Common myeloid progenitor, CD34-positive (primary cell): ENCODE results near the gene WFS1.
A peak's percentile ranks its signal among the peaks of the same experiment; 100 is the strongest.

Experiments used
- CTCF ChIA-PET: fragments of 350-600 bp; sonication (Branson Sonifier 250); formaldehyde crosslinking; loops from one replicate; lab custom pipeline; 2021; ENCODE audit warnings: antibody characterized with exemption; lab: Charles Lee
- POLR2A ChIA-PET: fragments of 350-600 bp; sonication (Branson Sonifier 250); formaldehyde crosslinking; loops from one replicate; lab custom pipeline; 2021; ENCODE audit warnings: antibody characterized with exemption; lab: Charles Lee
- DNase-seq, 3 donors: peaks; one replicate each; pipeline versions ENCODE4 v3.0.0 to v3.0.0-alpha.2; 2013
- H3K27ac ChIP-seq, 2 experiments: 1 replicate in 1 of 2; 2 replicates in 1 of 2; pipeline ENCODE4 v1.7.0; 2013; ENCODE audit warnings: inconsistent platforms in 2 of 2, low read length in 2 of 2, mild to moderate bottlenecking in 2 of 2, low read depth in 1 of 2, moderate library complexity in 1 of 2; ENCODE audit not compliant: severe bottlenecking in 2 of 2, insufficient read depth in 1 of 2, poor library complexity in 1 of 2
- H3K27me3 ChIP-seq, 5 experiments: replicated peaks in 2 of 5; 1 replicate in 3 of 5; 2 replicates in 2 of 5; pipeline versions ENCODE4 v1.6.1 to v1.7.0; 2013; ENCODE audit warnings: low read length in 4 of 5, mild to moderate bottlenecking in 2 of 5, moderate library complexity in 2 of 5, inconsistent platforms in 1 of 5; ENCODE audit not compliant: insufficient read depth in 5 of 5, control insufficient read depth in 4 of 5
- H3K36me3 ChIP-seq, 4 experiments: 1 replicate in 2 of 4; 2 replicates in 2 of 4; pipeline versions ENCODE4 v1.6.1 to v1.7.0; 2013; ENCODE audit warnings: low read length in 3 of 4, control low read depth in 1 of 4, mild to moderate bottlenecking in 1 of 4; ENCODE audit not compliant: control insufficient read depth in 4 of 4, insufficient read depth in 4 of 4
- H3K4me1 ChIP-seq, 4 experiments: 1 replicate in 3 of 4; 2 replicates in 1 of 4; pipeline versions ENCODE4 v1.6.1 to v1.7.1; 2013; ENCODE audit warnings: low read length in 3 of 4, mild to moderate bottlenecking in 3 of 4, control low read depth in 1 of 4, inconsistent platforms in 1 of 4, moderate library complexity in 1 of 4; ENCODE audit not compliant: control insufficient read depth in 4 of 4, insufficient read depth in 4 of 4; ENCODE audit errors: control extremely low read depth in 1 of 4
- H3K4me3 ChIP-seq, 7 experiments: 1 replicate in 4 of 7; 2 replicates in 3 of 7; pipeline versions ENCODE4 v1.5.1 to v1.7.0; 2013; ENCODE audit warnings: mild to moderate bottlenecking in 7 of 7, low read length in 6 of 7, moderate library complexity in 6 of 7, inconsistent platforms in 2 of 7, low read depth in 2 of 7, control low read depth in 1 of 7; ENCODE audit not compliant: insufficient read depth in 4 of 7, control insufficient read depth in 1 of 7; ENCODE audit errors: extremely low read depth in 1 of 7
- H3K9me3 ChIP-seq, 5 experiments: 1 replicate in 4 of 5; 2 replicates in 1 of 5; pipeline versions ENCODE4 v1.6.1 to v1.7.1; 2013; ENCODE audit warnings: low read length in 4 of 5, mild to moderate bottlenecking in 2 of 5, inconsistent platforms in 1 of 5, low read depth in 1 of 5, moderate library complexity in 1 of 5; ENCODE audit not compliant: control insufficient read depth in 4 of 5, insufficient read depth in 2 of 5; ENCODE audit errors: control extremely low read depth in 1 of 5
- WGBS: methylation state at CpG from one replicate; pipeline ENCODE4 v1.1.5; 2013; ENCODE audit not compliant: insufficient coverage; 5-methylcytosine and 5-hydroxymethylcytosine counted together

The WFS1 gene

GRCh38 chr4:6307891-6308290 lies 38.2 kb downstream of the WFS1 start:
- 96% methylated on average over 7 of the region's 8 CpGs for WGBS
- peaks cover 0 to 5% (median 2%) of the 10 kb centered on the region in 5 experiments for H3K9me3 ChIP-seq
- no peak overlapping the region for H3K4me3 ChIP-seq
- CTCF ChIA-PET, result interaction anchor here (1.1 to 3.3 kb wide), 5 partner anchors 16 to 41 kb away, joined by 3 to 18 read pairs (median 5); no protein-coding TSS in a partner anchor
- no peak for DNase-seq
- H3K27me3 ChIP-seq, result peaks cover 0 to 80% (median 27%) of the 10 kb centered on the region in 5 experiments
- H3K4me1 ChIP-seq, result peaks cover 0 to 16% (median 6%) of the 10 kb centered on the region in 4 experiments
- POLR2A ChIA-PET, result interaction anchor here (0.6 to 1.1 kb wide), 2 partner anchors 10 to 19 kb away, joined by 3 read pairs; no protein-coding TSS in a partner anchor
- no peak overlapping the region for H3K27ac ChIP-seq
- no peaks in the 10 kb centered on the region for H3K36me3 ChIP-seq

GRCh38 chr4:6308899-6309643 lies 39.4 kb downstream of the WFS1 start:
- ChIA-PET CTCF (interaction anchor here (1.1 to 3.3 kb wide), 8 partner anchors 8 to 56 kb away, joined by 3 to 18 read pairs (median 6); no protein-coding TSS in a partner anchor), POLR2A (interaction anchor here (1.1 kb wide), 1 partner anchor 18 kb away, joined by 3 read pairs; no protein-coding TSS in a partner anchor)
- H3K4me3 ChIP-seq, result peak overlapping the region in 5 of 7 experiments; percentile 11 to 51 (median 50)
- no peaks in the 10 kb centered on the region for H3K36me3 ChIP-seq
- 5% methylated on average over 55 of the region's 65 CpGs for WGBS
- H3K27me3 ChIP-seq, result peaks cover 0 to 88% (median 28%) of the 10 kb centered on the region in 5 experiments
- peak; percentile 26 to 46 (median 39) for DNase-seq
- peaks cover 0 to 16% (median 6%) of the 10 kb centered on the region in 4 experiments for H3K4me1 ChIP-seq
- H3K9me3 ChIP-seq, result peaks cover 0 to 5% (median 2%) of the 10 kb centered on the region in 5 experiments
- no peak overlapping the region for H3K27ac ChIP-seq

DNA sequence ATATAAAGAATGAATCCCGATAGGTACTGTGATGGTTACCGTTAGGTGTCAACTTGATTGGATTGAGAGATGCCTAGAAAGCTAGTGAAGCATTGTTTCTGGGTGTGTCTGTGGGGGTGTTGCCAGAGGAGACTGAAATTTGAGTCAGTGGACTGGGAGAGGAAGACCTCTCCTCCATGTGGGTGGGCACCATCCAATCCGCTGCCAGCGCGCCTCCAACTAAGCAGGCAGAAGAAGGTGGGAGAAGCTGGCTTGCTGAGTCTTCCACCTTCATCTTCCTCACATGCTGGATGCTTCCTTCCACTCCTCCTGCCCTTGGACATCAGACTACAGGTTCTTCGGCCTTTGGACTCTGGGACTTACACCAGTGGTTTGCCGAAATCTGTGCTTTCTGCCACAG lies 40.1 kb downstream of the WFS1 start:
- peaks cover 0 to 5% (median 2%) of the 10 kb centered on the region in 5 experiments for H3K9me3 ChIP-seq
- H3K4me1 ChIP-seq, result peaks cover 0 to 16% (median 6%) of the 10 kb centered on the region in 4 experiments
- 100% methylated on average over 7 of the region's 7 CpGs for WGBS
- ChIA-PET POLR2A (no interaction called here), CTCF (interaction anchor here (0.6 to 3.3 kb wide), 5 partner anchors 14 to 57 kb away, joined by 3 to 18 read pairs (median 6); no protein-coding TSS in a partner anchor)
- H3K27me3 ChIP-seq, result peaks cover 0 to 85% (median 30%) of the 10 kb centered on the region in 5 experiments
- peak overlapping the region in 1 of 7 experiments; percentile 51 for H3K4me3 ChIP-seq
- DNase-seq, result no peak
- no peak overlapping the region for H3K27ac ChIP-seq
- no peaks in the 10 kb centered on the region for H3K36me3 ChIP-seq

- H3K4me3 ChIP-seq, result no peak overlapping the region
- DNase-seq, result no peak
- no peak overlapping the region for H3K27ac ChIP-seq
- peaks cover 0 to 76% (median 14%) of the 10 kb centered on the region in 5 experiments for H3K27me3 ChIP-seq
- POLR2A ChIA-PET, result no interaction called here
- 96% methylated on average over 4 of the region's 6 CpGs for WGBS
- no peaks in the 10 kb centered on the region for H3K36me3 ChIP-seq
- CTCF ChIA-PET, result interaction anchor here (1.0 kb wide), 1 partner anchor 12 kb away, joined by 4 read pairs; no protein-coding TSS in a partner anchor
- peaks cover 0 to 6% (median 4%) of the 10 kb centered on the region in 4 experiments for H3K4me1 ChIP-seq
- H3K9me3 ChIP-seq, result peaks cover 0 to 5% (median 0%) of the 10 kb centered on the region in 5 experiments
These were observed 43.6 kb downstream of the WFS1 start for GRCh38 chr4:6313216-6313615.

GRCh38 chr4:6316461-6317003 lies 46.9 kb downstream of the WFS1 start:
- Histone ChIP-seq H3K36me3 (no peaks in the 10 kb centered on the region), H3K4me3 (no peak overlapping the region), H3K9me3 (peaks cover 0 to 9% (median 5%) of the 10 kb centered on the region in 5 experiments), H3K27me3 (peaks cover 0 to 64% (median 9%) of the 10 kb centered on the region in 5 experiments), H3K4me1 (no peaks in the 10 kb centered on the region), H3K27ac (no peak overlapping the region)
- 70% methylated on average over 4 of the region's 6 CpGs for WGBS
- ChIA-PET POLR2A (no interaction called here), CTCF (interaction anchor here (0.9 to 18.4 kb wide), 7 partner anchors 8 to 66 kb away, joined by 3 to 452 read pairs (median 3); partner anchors contain the start of gene WFS1)
- no peak for DNase-seq

DNA sequence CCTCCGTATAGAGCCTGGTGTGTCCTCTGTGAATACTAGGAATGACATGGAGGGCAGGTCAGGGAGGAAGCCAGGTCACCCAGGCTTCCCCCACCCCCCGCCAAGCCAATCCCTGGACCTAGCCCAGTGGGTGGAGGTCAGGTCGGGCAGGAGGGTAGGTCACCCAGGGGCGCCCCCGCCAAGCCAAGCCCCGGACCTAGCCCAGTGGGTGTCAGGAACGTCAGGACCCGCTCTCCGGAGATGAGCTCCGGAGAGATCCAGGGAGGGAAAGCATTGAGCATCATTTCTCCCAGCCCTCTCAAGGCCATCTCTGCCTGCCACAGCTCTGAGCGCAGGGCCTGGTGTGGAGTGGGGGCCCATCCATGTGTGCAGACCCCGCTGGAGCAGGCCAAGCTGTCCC lies 48.6 kb downstream of the WFS1 start:
- POLR2A ChIA-PET, result no interaction called here
- WGBS, result 97% methylated on average over 8 of the region's 12 CpGs
- DNase-seq, result no peak
- peaks cover 0 to 8% (median 5%) of the 10 kb centered on the region in 4 experiments for H3K4me1 ChIP-seq
- peaks cover 0 to 15% (median 5%) of the 10 kb centered on the region in 5 experiments for H3K9me3 ChIP-seq
- peaks cover 0 to 71% (median 16%) of the 10 kb centered on the region in 5 experiments for H3K27me3 ChIP-seq
- H3K27ac ChIP-seq, result no peak overlapping the region
- CTCF ChIA-PET, result interaction anchor here (1.2 to 18.4 kb wide), 2 partner anchors 9 to 48 kb away, joined by 4 to 452 read pairs; partner anchors contain the start of gene WFS1
- no peak overlapping the region for H3K4me3 ChIP-seq
- no peaks in the 10 kb centered on the region for H3K36me3 ChIP-seq
